Measurements from ENCODE around the gene POTEF. TPM values are rescaled to one million over a fixed set of nuclear protein-coding genes. Genes with fewer than 3 reads are reported as not detected.
A peak's percentile ranks its signal among the peaks of the same experiment; 100 is the strongest.
"Not testable (repeated sequence)": the region's sequence is repeated elsewhere in the genome, so short reads cannot be mapped to it uniquely, and the experiment has no call there.

POTEF gene
- total RNA-seq, 2 experiments from 2014 or later, result not detected

DNA sequence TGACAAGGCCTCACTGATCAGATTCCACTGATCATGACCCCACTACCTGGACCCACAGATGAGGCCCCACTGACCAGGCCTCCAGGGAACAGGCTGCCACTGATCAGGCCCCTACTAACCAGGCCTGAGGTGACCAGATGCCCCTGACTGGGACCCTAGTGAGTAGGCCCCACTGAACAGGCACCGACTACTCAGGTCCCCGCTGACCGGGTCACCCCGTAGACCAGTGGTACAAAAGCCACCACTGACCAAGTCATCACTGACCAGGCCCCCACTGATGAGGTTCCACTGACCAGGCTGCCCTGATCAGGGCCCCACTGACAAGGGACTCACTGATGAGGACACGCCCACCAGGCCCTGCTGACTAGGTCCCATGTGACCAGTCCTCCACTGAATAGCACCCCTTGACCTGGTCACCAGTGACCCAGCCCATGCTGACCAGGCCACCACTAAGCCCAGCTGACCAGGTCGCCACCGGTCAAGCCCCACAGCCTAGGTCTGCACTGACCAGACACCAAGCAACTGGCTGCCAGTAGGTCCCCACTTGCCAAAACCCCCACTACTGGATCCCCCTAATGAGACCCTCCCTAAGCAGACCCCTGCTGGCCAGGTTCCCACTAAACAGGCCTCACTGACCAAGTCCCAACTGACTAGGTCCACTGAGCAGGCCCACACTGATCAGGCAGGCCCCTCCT is 75.7 kb downstream of the POTEF start:
- H3K9me3 Mint-ChIP-seq (ENCODE audit: low read depth); CTCF ChIA-PET: not testable (repeated sequence)

DNA sequence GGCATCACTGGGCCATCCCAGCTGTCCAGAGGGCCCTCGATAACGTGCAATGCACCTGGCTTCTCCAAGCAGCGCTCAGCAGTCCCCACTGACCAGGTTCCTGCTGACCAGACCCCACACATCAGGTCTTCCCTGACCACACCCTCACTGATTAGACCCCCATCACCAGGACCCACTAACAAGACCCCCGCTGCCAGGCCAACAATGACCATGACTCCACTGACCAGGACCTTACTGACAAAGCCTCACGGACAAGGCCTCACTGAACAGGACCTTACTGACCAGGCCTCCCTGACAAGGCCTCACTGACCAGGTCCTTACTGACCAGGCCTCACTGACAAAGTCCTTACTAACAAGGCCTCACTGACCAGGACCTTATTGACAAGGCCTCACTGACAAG is 76.6 kb downstream of the POTEF start:
- CTCF ChIA-PET, result interaction anchor here (0.7 kb wide), 1 partner anchor 515 kb away, joined by 3 read pairs; no protein-coding TSS in a partner anchor
- H3K27ac Mint-ChIP-seq, POLR2A ChIA-PET: not testable (repeated sequence)

More for the DNA sequence above, 75.7 kb downstream of the POTEF start:
- H3K4me1 Mint-ChIP-seq; H3K4me3 Mint-ChIP-seq; POLR2A ChIA-PET; ATAC-seq; intact Hi-C loops (cut with DNase I, micrococcal nuclease); DNase-seq; H3K27me3 Mint-ChIP-seq; H3K27ac Mint-ChIP-seq; H3K36me3 Mint-ChIP-seq (ENCODE audit: low read depth): not testable (repeated sequence)

DNA sequence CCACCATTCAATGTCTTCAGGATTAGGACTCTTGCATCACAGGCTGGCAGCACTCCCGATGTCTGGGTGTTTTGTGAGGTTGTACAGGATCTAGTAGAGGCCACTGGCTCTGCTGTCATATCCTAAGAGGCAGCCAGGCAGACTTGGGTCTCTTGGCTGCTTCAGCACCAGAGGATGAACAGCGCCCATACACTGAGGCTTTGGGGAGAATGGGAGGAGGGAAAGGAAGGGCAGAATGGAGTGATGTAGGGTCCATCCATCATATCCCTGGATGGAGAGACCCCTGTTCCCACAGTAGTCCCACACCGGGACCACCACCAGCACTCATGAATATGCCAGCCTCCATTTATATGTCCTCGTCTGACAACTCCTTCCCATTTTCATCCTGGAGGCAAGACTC is 80.6 kb downstream of the POTEF start:
- DNase-seq; CTCF ChIA-PET; ATAC-seq; H3K27me3 Mint-ChIP-seq; POLR2A ChIA-PET; intact Hi-C loops (cut with DNase I, micrococcal nuclease); H3K4me1 Mint-ChIP-seq; H3K4me3 Mint-ChIP-seq; H3K27ac Mint-ChIP-seq; H3K36me3 Mint-ChIP-seq (ENCODE audit: low read depth); H3K9me3 Mint-ChIP-seq (ENCODE audit: low read depth): not testable (repeated sequence)

More for the DNA sequence above, 76.6 kb downstream of the POTEF start:
- H3K27me3 Mint-ChIP-seq; intact Hi-C loops (cut with DNase I, micrococcal nuclease); H3K36me3 Mint-ChIP-seq (ENCODE audit: low read depth); DNase-seq; H3K4me1 Mint-ChIP-seq; ATAC-seq; H3K4me3 Mint-ChIP-seq; H3K9me3 Mint-ChIP-seq (ENCODE audit: low read depth): not testable (repeated sequence)

DNA sequence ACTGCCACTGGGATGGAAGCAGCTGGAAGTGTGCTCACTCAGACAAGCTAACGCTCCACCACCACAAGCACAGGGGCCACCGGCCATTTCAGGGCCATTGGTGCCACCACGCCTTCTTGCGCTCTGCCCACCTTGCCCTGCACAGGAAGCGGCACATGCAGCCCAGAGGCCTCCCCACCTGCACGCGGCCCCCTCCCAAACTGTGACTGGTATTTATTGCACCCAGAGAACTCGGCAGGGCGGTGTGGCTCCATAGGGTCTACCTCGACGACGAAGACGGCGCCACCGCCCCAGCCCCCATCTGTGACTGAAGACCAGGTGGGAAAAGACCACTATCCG is 90.8 kb downstream of the POTEF start:
- H3K4me1 Mint-ChIP-seq; CTCF ChIA-PET; DNase-seq; H3K36me3 Mint-ChIP-seq (ENCODE audit: low read depth); POLR2A ChIA-PET; intact Hi-C loops (cut with DNase I, micrococcal nuclease); ATAC-seq; H3K27ac Mint-ChIP-seq; H3K9me3 Mint-ChIP-seq (ENCODE audit: low read depth); H3K4me3 Mint-ChIP-seq: not testable (repeated sequence)
- H3K27me3 Mint-ChIP-seq, result peaks cover 13% of the 10 kb centered on the region

DNA sequence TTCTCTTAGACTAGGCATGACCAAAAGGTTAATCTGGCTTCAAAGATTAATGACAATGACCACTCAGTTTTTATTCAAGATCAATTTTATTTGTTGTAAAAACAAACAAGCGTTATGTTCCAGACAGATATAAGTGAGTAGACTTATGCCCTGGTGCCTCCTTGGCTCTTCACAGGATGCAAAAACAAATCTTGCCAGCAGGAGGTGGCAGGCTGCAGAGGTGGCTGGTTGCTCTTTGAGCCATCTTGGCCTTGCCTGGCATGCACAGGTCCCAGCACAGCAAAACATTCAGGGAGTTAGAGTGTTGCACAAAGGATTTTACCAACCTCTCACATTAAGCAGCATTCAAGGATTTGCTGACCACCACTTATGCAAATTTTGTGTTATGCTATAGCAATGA is 103.1 kb downstream of the POTEF start:
- H3K4me3 Mint-ChIP-seq; ATAC-seq; H3K27ac Mint-ChIP-seq; H3K4me1 Mint-ChIP-seq; intact Hi-C loops (cut with DNase I, micrococcal nuclease); POLR2A ChIA-PET; H3K9me3 Mint-ChIP-seq (ENCODE audit: low read depth); H3K36me3 Mint-ChIP-seq (ENCODE audit: low read depth); CTCF ChIA-PET: not testable (repeated sequence)
- H3K27me3 Mint-ChIP-seq, result peaks cover 13% of the 10 kb centered on the region
- DNase-seq, result peak; percentile 21

Other genes with a start within 250 kb of the POTEF start
- not detected for gene RAB6C, start 149.6 kb downstream of the POTEF start, total RNA-seq
- 1 to 10 TPM; 2.5 to 3.2 TPM for gene CCDC74B, start 15.9 kb upstream of the POTEF start, total RNA-seq
- gene SMPD4, start 52.4 kb upstream of the POTEF start, total RNA-seq, result 10 to 100 TPM; 73.8 to 78.6 TPM
- 100 to 1,000 TPM; 281 to 343 TPM for gene MZT2B, start 53.0 kb upstream of the POTEF start, total RNA-seq
- gene TUBA3E, start 69.2 kb upstream of the POTEF start, total RNA-seq, result not detected
- gene IMP4, start 213.7 kb upstream of the POTEF start, total RNA-seq, result 100 to 1,000 TPM; 148 to 169 TPM
- gene PTPN18, start 226.8 kb upstream of the POTEF start, total RNA-seq, result 10 to 100 TPM; 41.6 to 49.3 TPM

Measured in activated CD4-positive, alpha-beta T cell treated with anti-CD3 and anti-CD28 coated beads for 36 hours (primary cell).